Fibroblast of the aortic adventitia (primary cell): ENCODE results near the gene RNF126. TPM values are rescaled to one million over a fixed set of nuclear protein-coding genes. Genes with fewer than 3 reads are reported as not detected.

ENCODE experiments used
- DNase-seq: peaks from one replicate; pipeline ENCODE4 v3.0.0-alpha.2; 2010; ENCODE audit warnings: low read depth
- H3K4me3 ChIP-seq: 2 replicates; pipeline ENCODE4 v1.5.1; 2011; ENCODE audit warnings: low read depth, mild to moderate bottlenecking, control low read depth, low read length, moderate library complexity
- total RNA-seq: library from RNA; depleted of rRNA; stranded (reverse); fragments of >200 nt; gene quantifications from 2 replicates; pipeline ENCODE4 v1.2.3, GENCODE V29; 2012; ENCODE audit warnings: low replicate concordance
- TF ChIP-seq, protein P1 (sequence below): IDR thresholded peaks from 2 replicates; pipeline ENCODE4 v1.5.1; 2011; ENCODE audit warnings: mild to moderate bottlenecking, low read length, control low read depth, inconsistent platforms; ENCODE audit not compliant: insufficient read depth

The RNF126 gene
- total RNA-seq, 1 donor, result 28.9 TPM

DNA sequence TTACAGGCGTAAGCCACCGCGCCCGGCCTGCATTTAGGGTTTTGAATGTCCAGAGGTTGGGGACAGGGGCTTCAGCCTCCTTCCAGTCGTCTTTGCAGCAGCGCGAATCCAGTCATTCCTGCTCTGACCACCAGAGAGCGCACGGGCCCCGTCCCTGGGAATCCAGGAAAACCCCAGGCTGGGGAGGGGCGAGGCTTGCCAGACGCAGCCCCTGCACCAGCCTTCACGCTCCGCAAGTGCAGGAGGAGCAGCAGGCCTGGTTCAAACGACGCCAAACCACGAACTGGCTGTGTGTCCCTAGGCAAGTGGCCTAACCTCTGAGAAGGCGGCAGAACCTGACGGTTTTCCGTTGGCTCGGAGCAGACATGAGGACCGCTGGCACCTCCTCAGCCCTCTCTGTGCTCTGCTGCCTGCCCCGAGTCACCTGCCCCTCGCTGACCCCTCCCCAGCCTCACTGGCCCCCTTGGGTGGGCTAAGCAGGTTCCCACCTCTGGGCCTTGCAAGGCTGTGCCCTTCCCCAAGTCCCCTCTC is 2.0 kb upstream of the RNF126 start:
- TF ChIP-seq, protein P1, sequence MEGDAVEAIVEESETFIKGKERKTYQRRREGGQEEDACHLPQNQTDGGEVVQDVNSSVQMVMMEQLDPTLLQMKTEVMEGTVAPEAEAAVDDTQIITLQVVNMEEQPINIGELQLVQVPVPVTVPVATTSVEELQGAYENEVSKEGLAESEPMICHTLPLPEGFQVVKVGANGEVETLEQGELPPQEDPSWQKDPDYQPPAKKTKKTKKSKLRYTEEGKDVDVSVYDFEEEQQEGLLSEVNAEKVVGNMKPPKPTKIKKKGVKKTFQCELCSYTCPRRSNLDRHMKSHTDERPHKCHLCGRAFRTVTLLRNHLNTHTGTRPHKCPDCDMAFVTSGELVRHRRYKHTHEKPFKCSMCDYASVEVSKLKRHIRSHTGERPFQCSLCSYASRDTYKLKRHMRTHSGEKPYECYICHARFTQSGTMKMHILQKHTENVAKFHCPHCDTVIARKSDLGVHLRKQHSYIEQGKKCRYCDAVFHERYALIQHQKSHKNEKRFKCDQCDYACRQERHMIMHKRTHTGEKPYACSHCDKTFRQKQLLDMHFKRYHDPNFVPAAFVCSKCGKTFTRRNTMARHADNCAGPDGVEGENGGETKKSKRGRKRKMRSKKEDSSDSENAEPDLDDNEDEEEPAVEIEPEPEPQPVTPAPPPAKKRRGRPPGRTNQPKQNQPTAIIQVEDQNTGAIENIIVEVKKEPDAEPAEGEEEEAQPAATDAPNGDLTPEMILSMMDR, result peak; percentile 94
- H3K4me3 ChIP-seq, result peak overlapping the region; percentile 40
- peak; percentile 75 for DNase-seq

DNA sequence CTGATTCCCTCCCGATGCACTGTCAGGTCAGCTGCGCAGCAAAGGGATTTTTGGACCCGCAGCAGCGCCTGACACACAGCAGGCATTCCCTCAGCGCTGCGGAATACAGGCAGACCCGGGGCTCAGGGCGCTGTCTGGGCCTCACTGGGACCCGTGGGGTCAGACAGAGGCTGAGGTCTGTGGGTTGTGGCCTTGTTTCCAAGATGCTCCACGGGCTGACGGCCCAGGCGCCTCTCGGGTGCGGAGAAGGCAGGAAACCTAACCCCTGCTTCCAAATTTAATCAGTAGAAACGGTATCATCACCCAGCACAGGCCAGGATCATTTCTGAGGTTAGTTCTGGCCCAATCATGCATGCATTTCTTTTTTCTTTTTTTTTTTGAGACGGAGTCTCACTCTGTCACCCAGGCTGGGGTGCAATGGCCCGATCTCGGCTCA is 686 bp upstream of the RNF126 start:
- TF ChIP-seq, protein P1, result no peak
- peak overlapping the region; percentile 69 for H3K4me3 ChIP-seq
- DNase-seq, result no peak

DNA sequence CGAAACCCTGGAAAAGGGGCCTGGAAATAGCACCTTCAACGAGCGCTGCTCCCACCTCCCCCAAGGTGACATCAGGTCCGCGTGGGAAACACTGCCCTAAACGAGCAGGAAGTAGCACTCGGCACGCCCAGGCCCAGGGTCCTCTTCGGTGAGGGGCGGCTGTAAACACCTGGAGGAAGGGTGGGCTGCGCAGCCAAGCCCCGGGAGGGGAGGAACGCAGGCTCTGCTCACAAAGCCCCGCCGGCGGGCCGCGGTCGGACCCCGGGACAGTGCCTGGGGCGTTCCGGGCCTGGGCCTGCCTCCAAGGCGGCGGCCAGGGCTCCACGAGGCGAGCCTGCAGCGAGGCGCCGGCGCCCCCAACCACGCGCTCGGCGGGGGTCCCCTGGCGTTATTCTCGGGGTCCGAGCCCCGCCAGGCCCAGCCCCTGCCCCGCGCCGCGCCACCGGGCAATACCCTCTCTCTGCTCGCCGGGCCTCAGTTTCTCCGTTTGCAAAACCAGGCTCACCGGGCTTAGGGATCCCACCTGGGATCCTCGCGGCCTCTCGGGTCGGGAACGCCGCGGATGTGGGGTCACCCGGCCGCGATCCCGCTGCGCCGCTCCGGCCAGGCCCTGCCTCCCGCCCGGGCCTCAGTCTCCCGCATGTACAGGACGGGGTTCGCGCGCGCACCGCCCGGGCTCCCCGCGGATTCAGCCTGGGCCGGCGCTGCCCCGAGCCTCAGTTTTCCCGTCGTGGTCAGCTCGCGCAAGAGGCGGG is 630 bp downstream of the RNF126 start:
- peak; percentile 19 for DNase-seq
- TF ChIP-seq, protein P1, result no peak
- peak overlapping the region; percentile 84 for H3K4me3 ChIP-seq

DNA sequence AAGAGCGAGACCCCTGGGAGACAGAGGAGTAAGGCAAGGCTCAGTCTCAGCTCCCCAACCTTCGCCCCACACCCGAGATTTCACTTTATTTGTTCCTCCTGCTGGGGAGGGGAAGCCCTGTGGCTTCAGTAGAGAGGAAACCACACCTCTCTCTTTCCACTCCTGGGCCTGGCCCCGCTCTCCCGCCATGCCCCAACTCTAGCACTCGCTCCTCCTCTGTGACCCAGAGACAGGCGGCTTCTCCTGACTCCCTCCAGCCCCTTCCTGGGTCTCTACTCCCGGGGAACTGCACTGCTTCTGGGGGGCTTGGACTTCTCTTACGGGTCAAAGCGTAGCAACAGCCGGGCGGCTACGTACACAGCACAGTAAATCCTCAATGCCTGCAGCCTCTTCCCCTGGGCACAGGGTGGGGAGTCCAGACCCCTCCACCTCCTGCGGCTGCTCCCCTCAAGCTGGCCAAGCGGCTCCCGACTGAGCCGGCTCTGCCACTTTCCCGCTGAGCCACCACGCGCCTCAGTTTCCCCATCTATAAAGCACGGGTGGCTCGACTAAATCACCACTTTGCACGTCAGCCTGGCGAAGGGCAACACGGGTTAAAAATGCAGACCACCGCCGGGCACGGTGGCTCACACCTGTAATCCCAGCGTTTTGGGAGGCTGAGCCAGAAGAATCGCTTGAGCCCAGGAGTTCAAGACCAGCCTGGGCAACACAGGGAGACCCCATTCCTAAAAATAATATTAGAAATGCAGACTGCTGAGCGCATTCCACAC is 1.4 kb downstream of the RNF126 start:
- H3K4me3 ChIP-seq, result peak overlapping the region; percentile 84
- peak; percentile 18 for DNase-seq
- TF ChIP-seq, protein P1, result no peak

DNA sequence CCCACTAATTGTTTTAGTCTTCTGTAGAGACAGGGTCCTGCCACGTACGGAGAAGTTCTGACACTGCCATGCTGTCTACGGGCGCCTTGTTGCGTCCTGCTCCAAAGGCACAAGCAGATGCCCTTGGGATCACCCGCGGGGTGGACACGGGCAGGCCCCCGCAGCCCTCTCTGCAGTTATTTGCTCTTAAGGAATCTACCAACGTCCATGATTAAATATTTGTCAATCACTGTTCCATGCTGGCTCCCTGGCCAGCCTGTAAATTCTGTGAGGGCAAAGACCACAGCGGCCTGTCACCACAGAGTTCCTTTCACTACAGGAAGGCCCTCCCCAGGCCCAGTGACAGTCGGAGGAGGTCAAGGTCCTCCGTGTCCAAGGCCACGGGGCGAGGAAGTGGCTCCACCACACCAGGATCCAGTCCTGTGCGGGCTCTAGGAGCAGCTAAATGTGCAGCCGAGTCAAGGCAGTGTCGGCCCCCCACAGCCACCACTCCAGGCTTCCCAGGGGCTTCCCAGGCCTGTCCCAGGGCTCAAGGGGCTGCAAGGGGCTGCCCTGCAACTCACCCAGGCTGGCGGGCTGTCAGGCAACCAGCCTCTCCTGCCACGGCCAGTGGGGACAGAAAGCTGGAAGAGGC is 2.1 kb downstream of the RNF126 start:
- TF ChIP-seq, protein P1, result no peak
- DNase-seq, result no peak
- peak overlapping the region; percentile 84 for H3K4me3 ChIP-seq

DNA sequence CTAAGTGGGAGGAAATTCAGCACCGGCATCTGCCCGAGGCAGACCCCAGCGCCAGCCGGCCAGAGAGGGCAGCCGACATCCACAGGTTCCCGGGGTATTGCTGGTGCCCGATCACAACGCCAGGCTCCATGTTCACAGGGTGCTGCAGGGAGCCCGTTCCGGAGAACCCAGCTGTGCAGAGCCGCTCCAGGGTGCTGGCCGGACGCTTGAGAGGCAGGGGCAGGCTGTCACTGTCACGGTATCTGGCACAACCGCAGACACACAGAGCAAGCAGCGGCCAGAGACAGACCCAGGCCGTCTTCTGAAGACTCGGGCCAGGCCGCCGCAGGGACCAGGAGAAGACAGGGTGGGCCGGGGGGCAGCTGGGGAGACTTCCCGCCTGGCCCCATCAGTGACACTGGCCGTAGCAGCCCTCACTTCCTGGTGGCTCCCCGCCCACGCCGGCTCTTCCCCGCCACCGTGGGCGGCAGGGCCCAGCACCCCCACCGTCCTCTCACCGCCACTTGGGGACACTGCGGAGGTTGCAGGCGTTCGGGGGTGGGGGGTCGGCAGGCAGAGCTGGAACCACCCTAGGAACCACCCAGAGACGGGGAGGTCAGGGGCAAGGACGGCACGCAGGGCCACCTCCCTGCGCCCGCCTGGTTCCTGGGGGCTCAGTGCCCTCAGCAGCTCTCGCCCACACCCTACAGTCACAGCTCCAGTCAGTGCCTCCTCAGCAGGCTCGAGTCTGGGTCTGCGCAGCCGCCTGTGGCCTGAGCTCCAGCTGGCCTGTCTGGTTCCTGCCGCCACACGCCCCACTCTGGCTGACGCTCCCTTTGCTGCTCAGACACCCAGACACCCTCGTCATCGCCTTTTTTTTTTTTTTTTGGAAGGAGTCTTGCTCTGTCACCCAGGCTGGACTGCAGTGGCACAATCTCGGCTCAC is 3.8 kb downstream of the RNF126 start:
- TF ChIP-seq, protein P1, result no peak
- DNase-seq, result peak; percentile 47
- peak overlapping the region; percentile 9 for H3K4me3 ChIP-seq
